Stimulated activated CD8-positive, alpha-beta memory T cell treated with anti-CD3 and anti-CD28 coated beads, Interleukin-12 subunit alpha, Interleukin-12 subunit beta, amount 100 ng/mL, for 24 hours (primary cell): ENCODE measurements around the gene IREB2.

Source experiments
- DNase-seq: peaks from one replicate; pipeline ENCODE4 v3.0.0-alpha.2; 2020; ENCODE audit errors: extremely low read depth

The IREB2 gene

DNA sequence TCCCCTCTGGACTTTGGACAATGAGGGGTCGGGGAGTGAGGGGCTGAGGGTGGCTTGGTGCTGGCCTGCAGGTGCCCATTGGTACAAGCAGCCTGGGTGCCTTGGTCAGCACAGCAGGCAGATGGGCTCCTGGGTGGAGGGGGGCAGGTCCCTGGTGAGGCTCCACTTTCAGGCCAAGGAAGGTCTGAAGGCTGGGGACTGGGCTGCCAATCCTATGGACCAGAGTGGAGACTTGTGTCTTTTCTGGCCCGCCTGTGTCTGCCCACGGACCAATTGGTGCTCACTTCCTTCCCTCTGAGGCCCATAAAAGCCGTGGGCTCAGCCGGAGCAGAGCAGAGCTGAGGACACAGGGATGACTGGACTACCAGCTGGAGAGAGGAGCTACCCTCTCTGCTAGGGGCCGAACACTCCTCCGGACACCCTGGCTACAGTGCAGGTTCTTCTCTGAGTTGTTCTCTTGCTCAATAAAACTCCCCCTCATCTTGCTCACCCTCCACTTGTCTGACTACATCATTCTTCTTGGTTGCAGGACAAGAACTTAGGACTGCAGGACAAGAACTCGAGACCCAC lies 31.9 kb upstream of the IREB2 start:
- no peak for DNase-seq

DNA sequence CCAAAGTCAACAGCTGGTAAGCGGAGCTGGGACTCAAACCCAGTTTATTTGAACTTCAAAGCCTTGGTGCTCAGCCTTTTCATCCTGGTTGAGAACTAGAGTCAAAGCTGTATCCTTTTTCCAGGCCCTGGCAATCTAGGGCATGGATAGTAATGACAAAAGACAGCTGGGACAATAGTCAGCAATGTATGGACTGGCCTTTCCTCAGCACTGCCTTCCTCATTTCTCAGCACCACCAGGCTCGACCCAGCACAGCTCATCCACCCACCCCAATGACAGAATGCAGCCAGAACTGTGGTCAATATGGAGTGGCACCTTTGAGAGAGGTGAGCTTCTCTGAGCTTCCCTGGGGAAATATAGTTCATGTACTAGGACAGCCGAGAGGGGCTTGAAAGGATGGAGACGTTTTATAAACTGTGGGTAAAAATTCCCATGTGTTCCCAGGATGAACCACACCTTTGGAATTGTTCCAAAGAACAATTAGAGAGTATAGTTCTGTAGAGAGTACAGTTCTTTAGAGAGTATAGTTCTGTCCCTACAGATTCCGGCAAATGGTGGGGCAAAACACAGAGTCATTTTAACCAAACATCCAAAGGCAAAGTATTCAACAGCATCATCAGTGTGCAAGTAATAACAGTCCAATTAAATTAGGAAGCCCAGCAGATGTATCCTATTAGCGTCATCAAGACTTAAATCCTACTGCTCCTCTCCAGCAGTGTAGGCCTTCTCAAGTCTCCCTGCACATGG lies 30.2 kb upstream of the IREB2 start:
- no peak for DNase-seq

DNA sequence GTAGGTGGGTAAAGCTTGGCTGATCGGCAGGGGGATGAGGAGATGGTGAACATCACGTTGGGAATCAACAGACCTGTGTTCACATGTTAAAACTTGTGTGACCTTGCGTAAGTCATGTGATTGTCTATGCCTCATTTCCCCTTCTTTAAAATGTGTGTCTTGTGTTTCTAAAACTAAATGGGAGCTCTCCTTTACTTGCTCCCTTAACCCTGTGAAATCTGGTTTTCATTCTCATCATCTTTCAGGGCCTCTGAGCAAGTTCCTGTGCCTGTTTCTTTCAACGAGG lies 29.7 kb upstream of the IREB2 start:
- no peak for DNase-seq

DNA sequence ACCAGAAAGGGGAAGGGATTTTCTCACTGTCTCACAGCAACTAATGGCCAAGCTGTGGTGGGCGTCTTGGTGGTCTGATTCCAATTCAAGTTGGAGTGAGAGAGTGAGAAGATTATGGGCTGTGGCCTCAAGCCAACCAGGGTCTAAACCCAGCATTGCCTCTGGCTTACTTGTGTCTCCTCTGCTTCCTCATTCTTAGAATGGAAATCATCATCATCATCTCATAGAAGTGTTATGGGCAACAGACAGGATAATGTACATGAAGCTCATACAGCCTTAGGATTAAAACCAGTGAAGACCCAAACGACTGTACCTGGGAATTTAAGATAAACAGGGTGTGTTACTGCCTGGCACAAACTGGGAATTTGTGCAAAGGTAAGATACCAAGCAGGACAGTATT lies 29.1 kb upstream of the IREB2 start:
- DNase-seq, result no peak

DNA sequence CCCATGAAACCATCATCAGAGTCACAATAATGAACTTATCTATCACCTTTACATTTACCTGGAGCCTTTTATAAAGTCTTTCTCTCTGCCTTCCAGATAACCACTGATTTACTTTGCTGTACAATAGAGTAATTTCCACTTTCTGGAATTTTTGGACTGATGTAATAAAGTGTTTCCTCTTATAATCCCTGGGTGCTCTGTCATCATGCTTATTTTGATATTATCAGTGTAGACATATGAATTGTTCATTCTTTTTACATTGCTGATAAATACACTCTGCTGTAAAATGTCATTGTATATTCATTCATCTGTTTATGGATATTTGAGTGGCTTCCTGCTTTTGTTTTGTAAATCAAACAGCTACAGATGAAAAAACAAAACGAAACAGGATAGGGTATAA lies 27.0 kb upstream of the IREB2 start:
- DNase-seq, result no peak

DNA sequence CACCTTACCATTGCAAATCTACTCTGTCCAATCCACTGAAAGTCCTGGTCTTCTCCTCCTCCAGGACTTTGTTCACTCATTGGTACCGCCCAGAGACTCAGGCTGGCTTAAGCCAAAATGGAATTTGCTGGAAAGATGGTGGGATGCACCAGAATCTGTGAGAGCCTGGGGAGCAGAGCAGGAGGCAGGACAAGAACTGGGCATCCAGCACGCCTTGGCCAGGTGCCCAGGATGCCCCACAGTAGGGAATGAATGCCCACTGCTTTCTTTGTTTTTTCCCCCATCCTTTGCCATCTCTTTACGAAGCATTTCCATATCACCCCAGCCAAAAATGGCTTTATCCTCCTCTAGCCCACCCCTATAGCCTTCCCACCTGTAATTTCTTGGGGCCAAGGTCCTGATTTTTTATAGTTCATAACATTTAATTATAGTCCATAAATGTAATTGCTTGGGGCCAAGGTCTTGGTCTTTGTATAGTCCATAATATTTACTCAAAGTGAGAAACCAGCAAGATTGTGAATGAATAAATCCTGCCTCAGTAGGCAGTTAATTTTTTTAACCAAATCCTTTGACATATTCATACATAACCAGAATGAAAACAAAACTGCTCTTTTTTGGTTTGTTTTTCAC lies 23.3 kb upstream of the IREB2 start:
- no peak for DNase-seq

DNA sequence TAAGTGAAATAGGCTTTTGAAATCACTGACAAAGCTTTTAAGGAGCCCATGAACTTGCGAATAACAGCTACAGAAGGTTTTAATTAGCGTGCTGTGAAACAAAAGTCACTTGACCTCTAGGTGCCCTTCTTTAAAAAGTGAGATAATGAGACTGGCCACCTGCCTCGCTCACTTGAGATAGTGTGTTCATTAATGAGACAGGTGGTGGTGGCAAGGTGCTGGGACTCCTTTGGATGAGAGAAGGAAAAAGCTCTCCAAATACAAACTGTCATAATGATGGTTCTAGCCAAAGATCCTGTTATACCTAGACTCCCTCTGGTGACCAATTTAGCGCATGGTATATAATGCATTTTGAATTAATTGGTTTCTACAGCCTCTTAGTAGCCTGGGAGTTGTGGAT lies 22.7 kb upstream of the IREB2 start:
- no peak for DNase-seq

DNA sequence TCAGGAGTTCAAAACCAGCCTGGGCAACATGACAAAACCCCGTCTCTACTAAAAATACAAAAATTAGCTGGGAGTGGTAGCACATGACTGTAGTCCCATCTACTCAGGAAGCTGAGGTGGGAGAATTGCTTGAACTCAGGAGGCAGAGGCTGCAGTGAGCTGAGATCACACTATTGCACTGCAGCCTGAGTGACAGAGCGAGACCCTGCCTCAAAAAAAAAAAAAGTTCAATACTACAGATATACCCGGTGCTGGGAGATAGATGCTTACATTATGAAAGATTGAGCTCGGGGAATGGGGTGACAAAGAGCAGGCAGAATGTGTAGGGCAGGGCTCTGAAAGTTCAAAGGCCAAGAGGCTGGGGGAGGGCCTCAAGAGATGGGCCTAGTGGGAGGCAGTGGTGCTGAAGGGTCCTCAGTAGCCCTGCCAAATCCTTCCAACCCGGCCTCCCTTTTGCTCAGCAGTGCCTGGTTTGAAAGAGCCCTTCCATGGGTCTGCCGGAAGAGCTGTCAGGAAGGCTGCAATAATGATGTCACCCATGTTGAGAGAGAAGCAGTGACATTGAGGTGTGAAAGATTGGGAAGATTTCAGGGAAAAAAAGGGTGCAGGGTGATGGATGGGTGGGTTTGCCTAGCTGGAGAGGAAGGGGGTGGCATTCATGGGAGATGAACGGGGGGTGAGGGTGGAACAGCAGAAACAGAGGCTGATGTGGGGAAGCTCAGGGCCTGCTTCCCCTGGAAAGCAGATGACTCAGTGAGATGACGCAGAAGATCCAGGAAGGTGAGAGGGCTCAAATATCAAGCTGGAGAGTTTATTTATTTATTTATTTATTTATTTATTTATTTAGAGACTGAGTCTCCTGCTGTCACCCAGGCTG lies 20.0 kb upstream of the IREB2 start:
- no peak for DNase-seq

DNA sequence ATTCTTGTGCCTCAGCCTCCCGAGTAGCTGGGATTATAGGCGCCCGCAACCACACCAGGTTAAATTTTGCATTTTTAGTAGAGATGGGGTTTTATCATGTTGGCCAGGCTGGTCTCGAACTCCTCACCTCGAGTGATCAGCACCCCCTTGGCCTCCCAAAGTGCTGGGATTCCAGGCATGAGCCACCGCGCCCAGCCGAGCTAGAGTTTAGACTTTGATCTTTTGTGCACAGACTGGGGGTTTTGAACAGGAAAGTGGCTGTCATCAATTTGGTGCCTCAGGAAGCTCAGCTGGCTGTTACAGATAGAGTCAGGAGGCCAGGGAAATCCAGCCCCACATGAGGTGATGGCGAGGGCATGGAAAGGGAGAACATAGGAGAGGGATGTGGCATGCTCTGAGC lies 19.3 kb upstream of the IREB2 start:
- no peak for DNase-seq

DNA sequence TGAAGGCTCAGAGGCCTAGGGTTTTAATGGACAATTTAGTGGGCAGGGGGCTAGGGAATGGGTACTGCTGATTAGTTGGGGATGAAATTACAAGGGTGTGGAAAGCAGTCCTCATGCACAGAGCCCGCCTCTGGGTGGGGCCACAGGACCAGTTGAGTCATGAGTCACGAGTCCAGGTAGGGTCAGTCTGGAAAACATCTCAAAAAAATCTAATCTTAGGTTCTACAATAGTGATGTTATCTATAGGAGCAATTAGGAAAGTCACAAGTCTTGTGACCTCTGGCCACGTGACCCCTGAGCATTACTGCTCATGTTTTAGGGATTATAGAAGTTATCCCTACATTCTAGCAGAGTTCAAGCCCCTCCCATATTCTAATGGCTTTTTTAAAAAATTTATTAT lies 18.6 kb upstream of the IREB2 start:
- no peak for DNase-seq

DNA sequence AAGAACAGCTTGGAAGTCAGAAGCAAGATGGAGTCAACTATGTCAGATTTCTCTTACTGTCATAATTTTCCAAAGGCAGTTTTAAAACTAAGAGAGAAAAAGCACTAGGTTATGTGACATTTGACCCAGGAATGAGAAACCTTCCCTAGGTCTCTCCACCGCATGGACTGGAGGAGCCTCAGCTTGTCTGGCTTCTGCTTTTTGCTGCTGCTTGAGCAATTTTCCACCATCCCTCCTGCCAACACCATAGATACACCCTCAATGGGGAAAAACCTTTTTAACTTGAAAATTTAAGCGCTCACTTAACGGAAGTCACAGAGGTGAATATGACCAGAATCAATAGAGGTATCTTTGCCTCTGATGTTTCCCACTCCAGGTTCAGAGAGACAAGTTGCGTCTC lies 17.8 kb upstream of the IREB2 start:
- no peak for DNase-seq

DNA sequence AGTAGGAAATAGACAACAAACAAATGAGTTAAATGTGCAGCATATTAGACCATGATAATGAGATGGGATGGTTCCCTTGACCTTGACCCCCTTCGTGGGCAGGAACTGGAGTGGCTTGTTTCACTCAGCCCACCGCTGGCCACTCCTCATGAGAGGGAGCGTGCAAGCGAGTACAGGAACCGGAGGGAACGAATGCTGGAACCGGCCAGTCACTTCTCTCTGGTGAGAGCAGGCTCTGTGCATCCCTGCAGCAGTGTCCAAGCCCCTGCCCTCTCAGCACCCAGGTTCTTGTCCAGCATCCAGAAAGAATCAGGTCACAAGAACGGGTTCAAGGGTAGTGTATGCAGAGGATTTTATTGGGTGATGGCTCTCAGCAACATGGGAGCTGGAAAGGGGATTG lies 17.2 kb upstream of the IREB2 start:
- no peak for DNase-seq

DNA sequence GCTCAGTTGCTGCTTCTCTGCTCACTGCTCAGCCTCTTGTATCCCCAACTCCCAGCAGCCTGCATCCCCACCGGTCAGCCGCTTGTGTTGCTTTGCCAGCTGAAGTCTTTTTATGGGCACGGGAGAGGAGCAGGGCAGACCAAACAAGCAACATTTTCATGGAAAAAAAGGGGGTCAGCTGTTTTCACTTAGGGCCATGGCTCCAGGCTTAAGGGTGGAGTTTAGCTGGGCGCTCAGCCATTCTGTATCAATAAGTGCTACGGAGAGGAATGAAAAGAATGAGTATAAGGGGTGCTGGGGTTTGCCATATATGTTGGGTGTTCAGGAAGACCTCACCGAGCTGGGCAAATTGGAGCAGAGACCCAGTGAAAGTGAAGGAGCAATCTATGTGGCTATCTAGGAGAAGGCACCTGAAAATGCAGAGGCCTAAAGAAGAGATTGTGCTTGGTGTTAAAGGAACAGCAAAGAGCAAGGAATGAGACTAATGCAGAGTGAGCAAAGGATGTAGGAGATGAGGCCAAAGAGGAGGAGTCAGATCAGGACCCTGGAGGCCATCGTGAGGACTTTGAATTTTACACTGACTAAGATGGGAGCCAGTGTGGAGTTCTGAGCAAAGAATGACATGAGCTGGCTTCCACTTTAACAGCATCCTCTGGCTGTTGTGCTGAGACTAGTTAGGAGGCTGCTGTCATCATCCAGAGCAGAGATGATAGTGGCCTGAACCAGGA lies 16.6 kb upstream of the IREB2 start:
- no peak for DNase-seq

DNA sequence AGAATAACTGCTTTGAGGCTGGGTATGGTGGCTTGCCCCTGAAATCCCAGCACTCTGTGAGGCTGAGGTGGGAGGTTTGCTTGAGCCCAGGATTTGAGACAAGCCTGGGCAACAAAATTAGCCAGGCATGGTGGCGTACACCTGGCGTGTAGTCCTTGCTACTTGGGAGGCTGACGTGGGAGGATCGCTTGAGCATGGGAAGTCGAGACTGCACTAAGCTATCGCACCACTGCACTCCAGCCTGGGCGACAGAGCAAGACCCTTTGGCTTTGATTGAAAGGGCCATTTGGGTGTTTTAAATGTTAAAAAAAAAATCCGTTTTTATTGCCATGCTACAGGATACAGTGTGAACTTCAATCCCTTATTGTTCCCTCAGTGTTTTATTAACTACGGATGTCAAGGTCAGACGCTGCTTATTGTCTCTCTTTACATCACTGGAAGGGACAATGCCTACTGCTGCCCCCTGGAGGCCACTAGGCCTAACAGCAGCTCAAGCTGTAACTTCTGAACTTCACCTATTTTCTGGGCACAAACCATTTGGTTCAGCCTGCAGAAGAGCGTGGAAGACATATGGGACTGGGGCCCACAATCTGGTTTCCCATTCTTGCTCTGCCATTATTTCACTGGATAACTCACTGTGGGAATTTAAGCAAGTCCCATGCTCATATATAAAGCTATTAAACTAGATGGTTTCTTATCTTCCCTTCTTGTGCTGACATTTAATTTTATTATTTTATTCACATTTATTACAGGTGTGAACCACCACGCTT lies 15.3 kb upstream of the IREB2 start:
- DNase-seq, result no peak

DNA sequence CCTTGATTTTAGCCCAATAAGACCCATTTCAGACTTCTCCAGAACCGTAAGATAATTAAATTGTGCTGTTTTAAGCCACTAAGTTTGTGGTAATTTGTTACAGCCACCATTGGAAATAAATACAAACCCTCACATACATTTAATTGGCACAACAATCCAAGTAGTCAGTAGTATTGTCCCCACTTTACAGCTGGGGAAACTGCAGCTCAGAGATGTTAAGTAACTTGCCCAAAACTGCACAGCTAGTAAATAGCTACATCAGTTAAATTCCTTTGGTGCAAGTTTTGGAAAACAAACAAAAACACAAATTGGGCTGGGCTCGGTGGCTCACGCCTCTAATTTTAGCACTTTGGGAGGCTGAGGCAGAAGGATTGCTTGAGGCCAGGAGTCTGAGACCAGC lies 13.3 kb upstream of the IREB2 start:
- no peak for DNase-seq

DNA sequence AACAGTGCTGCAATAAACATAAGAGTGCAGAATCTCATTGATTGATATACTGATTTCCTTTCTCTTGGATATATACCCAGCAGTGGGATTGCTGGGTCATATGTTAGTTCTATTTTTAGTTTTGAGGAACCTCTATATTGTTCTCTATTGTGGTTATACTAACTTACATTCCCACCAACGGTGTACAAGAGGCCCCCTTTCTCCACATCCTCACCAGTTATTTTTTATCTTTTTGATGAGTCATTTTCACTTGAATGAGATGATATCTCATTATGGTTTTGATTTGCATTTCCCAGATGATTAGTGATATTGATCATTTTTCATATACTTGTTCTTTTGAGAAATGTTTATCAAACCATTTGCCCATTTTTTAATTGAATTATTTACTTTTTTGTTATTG lies 12.4 kb upstream of the IREB2 start:
- DNase-seq, result no peak

DNA sequence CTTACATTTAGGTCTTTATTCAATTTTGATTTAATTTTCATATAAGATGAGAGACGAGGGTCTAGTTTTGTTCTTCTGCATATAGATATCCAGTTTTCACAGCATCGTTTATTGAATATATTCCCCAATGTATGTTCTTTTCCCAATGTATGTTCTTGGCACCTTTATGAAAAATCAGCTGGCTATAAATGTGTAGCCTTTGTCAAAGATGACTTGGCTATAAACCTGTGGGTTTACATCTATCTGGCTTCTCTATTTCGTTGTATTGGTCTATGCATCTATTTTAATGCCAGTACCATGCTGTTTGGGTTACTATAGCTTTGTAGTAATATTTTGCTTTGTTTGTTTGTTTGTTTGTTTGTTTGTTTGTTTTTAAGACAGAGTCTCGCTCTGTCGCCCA lies 11.7 kb upstream of the IREB2 start:
- no peak for DNase-seq

DNA sequence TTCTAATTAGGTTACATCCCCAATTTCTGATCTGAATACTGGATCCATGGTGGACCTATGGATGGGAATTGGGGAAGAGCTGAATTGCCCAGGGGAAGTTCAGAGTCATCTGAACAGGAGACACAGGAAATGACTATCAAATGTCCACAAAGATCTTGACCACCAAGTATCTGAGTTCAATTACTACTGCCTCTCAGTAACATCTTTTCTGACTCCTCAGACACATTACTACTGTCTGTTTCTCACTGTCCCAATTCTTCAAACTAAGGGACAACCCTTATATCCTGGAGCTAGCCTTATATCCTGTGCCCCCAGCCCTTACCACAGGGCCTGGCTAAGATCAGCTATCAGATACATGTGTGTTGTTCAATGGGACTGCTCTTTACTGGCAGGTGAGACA lies 10.1 kb upstream of the IREB2 start:
- DNase-seq, result no peak

DNA sequence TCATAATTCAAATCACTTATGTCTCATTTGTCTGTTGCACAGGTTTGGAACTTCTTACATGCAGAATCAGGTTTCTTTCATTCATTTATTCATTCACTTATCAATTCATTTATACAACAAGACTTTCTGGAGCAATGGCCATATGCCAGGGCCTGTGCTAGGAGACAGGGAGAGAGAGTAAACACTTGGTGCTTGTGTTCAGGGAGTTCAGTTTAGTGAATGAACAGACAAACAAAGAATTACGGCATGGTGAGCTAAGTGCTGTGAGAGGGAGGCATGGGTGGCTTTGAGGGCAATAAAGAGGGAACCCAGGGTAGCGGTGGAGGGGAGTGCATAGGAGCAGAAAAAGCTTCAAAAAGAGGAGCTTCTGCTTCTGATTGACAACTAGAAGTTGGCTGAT lies 8.5 kb upstream of the IREB2 start:
- DNase-seq, result no peak

DNA sequence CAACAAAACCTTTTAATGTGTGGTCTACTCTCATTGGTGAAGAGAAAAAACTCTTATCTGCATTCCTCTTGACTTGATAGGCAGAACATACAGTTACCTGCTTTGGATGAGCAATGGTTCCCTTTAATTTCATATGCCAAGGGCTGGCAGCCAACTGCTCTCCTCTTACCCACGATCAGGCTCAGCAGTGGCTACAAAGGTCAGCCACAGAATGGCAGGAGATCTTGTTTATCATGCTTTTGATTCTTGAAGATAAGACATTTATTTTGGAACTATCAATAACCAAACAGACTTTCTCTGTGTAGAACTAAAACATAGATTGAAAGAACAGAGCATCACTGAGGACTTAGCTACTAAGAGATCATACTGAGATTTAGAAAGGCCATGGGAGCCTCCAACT lies 6.1 kb upstream of the IREB2 start:
- no peak for DNase-seq

DNA sequence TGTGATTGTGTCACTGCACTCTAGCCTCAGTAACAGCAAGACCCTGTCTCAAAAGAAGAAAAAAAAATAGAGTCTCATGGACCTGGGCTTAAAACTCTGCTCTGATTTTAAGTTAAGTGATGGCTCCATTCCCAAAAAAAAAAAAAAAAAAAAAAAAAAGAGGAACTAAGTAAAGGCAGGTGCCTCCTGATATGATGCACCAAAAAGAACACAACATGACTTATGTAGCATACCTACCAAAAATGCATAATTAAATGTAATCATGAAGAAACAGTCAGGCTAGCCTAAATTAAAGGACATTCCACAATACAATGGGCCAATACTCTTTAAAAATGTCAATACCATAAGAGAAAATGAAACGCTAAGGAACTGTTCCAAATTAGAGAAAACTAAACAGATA lies 5.4 kb upstream of the IREB2 start:
- DNase-seq, result no peak
